Stimulated activated CD8-positive, alpha-beta memory T cell treated with anti-CD3 and anti-CD28 coated beads, Interleukin-15, amount 100 ng/mL, for 4 hours (primary cell): Measurements from ENCODE around the gene KLHDC7B.

Source experiments
- DNase-seq, 2 donors: peaks; one replicate each; pipeline ENCODE4 v3.0.0-alpha.2; 2020; ENCODE audit warnings: low read depth in 2 of 2

KLHDC7B gene

DNA sequence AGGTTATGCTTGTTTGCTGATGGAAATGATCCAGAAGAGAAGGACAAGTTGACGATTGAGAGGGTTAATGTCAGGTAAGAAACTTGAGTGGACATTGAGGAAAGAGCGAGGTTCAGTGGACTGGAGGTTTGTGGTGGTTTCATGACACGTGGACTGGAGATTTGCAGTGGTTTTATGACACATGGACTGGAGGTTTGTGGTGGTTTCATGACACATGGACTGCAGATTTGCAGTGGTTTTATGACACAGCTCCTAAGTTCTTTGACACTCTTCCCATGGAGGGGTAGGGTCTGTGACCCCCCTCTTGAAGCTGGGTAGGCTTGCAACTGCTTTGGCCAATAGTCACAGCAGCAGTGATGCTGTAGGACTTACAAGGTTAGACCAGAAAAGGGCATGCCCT, 49.5 kb downstream of the KLHDC7B start:
- DNase-seq, result no peak

DNA sequence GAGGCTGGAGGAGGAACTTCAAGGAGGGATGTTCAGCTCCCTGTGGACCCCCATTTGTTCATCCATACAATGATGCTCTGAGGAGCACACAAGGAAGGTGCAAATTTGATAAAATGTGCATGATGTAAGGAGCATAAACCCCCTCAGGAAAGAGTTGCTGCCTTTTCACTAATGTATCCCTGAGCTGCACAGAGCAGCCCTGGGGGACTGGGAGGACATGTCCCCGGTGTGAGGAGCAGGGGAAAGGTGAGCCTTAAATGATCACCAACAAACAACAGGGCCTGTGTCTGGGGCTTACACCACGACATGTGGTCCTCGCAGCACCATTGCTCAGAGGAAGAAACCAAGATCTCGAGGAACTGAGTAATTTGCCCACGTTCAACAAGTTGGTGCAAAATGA, 51.4 kb downstream of the KLHDC7B start:
- no peak for DNase-seq

DNA sequence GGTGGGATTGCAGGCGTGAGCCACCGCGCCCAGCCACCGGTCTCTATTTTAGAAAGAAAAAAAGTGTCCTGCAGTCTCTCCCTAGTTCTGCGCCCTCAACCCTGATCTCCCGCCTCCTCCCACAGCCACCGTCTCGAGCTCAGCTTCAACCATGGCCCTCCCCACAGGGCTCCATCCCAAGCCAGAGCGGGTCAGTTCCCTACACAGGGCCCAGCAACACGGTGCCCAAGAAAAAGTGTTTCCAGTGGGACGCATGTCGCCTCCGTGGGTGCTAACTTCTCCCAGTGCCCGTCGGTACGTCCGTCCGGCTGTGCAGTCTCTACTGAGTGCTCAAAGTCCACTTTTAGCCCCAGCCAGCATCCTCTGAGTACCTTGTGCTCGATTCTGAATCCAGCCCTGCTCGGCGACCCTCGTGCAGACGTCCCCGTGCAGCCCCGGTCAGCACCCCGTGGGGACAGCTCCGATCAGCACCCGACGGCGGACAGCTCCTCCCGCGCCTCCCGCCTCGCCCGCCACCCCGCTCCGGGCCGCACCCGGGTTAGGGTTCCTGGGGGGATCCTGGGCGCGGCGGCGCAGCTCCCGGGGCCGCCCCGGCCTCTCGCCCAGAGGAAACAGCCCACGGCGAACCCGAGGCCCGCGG, 54.2 kb downstream of the KLHDC7B start:
- DNase-seq, result no peak

DNA sequence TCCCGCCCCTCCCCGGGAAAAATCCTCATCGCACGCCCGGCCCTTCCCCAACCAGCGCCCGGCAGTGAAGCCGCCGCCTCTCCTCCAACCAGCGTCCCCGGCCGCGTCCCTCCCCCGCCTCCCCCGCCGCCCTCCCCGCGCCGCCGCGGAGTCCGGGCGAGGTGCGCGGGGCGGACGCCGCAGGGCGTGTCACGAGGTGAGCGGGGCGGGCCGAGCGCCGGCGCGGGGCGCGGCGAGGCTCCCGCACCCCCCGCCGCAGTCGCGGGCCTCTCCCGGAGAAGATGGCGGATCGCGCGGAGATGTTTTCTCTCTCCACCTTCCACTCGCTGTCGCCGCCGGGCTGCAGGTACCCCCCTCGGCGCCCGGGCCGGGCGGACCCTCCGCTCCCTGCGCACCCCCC, 54.8 kb downstream of the KLHDC7B start, which contains the start of gene MAPK8IP2:
TSS of gene MAPK8IP2 (plus strand) at position 256 of the 400 bp plus-strand sequence. CDS start at position 282, 26 bp downstream.
- DNase-seq, result no peak
